K562 (cell line): Measurements from ENCODE around the gene LHPP. TPM values are rescaled to one million over a fixed set of nuclear protein-coding genes. Genes with fewer than 3 reads are reported as not detected.
A peak's percentile ranks its signal among the peaks of the same experiment; 100 is the strongest.

Source experiments
- C11orf30 ChIP-seq: fragments of 450-650 bp; IDR thresholded peaks from 2 replicates; pipeline ENCODE4 v1.6.1; 2016; ENCODE audit warnings: low read depth, mild to moderate bottlenecking
- CBFA2T2 ChIP-seq: fragments of 450-650 bp; conservative IDR thresholded peaks from 2 replicates; pipeline ENCODE4 v1.6.1; 2017; ENCODE audit warnings: mild to moderate bottlenecking
- CC2D1A ChIP-seq: fragments of 450-650 bp; IDR thresholded peaks from 2 replicates; pipeline ENCODE4 v1.6.1; 2017; ENCODE audit warnings: mild to moderate bottlenecking
- FOXO4 ChIP-seq: fragments of 450-650 bp; formaldehyde crosslinking; IDR thresholded peaks from 2 replicates; pipeline ENCODE4 v1.4.0; 2020; ENCODE audit warnings: mild to moderate bottlenecking, moderate library complexity
- KDM5B ChIP-seq: fragments of 200-600 bp; sonication (generic); IDR thresholded peaks from 2 replicates; pipeline ENCODE4 v1.6.1; 2012; ENCODE audit warnings: low read depth, mild to moderate bottlenecking, moderate library complexity, low read length, control low read depth, inconsistent platforms; ENCODE audit not compliant: insufficient replicate concordance
- MCM3 ChIP-seq: fragments of 450-650 bp; IDR thresholded peaks from 2 replicates; pipeline ENCODE4 v1.6.1; 2016
- NBN ChIP-seq: fragments of 450-650 bp; IDR thresholded peaks from 2 replicates; pipeline ENCODE4 v1.6.1; 2016; ENCODE audit warnings: low read depth, mild to moderate bottlenecking
- PHTF2 ChIP-seq: fragments of 250-450 bp; sonication (Bioruptor Pico); IDR thresholded peaks from 2 replicates; pipeline ENCODE4 v1.5.0; 2021; ENCODE audit warnings: mild to moderate bottlenecking
- PTRF ChIP-seq: fragments of 450-650 bp; IDR thresholded peaks from 2 replicates; pipeline ENCODE4 v1.6.1; 2016; ENCODE audit warnings: mild to moderate bottlenecking, missing genetic modification characterization, missing compliant biosample characterization
- RCOR1 ChIP-seq, 2 experiments: IDR thresholded peaks; 2 replicates each; pipeline ENCODE4 v1.6.1; 2012; ENCODE audit warnings: low read depth in 2 of 2, low read length in 2 of 2, borderline replicate concordance in 1 of 2, improper control_type of control experiment in 1 of 2
- RFX7 ChIP-seq: fragments of 250-450 bp; sonication (Bioruptor Pico); IDR thresholded peaks from 2 replicates; pipeline ENCODE4 v1.5.1; 2021; ENCODE audit warnings: mild to moderate bottlenecking
- SMAD3 ChIP-seq: fragments of 450-650 bp; formaldehyde crosslinking; conservative IDR thresholded peaks from 2 replicates; pipeline ENCODE4 v1.4.0; 2020; ENCODE audit warnings: mild to moderate bottlenecking
- TAF9B ChIP-seq: fragments of 450-650 bp; IDR thresholded peaks from 2 replicates; pipeline ENCODE4 v1.6.1; 2018; ENCODE audit warnings: mild to moderate bottlenecking; ENCODE audit not compliant: partially characterized antibody
- TCF7 ChIP-seq: sonication (generic); IDR thresholded peaks from 2 replicates; pipeline ENCODE4 v1.6.1; 2016; ENCODE audit warnings: antibody characterized with exemption, borderline replicate concordance
- ZNF507 ChIP-seq: conservative IDR thresholded peaks from 2 replicates; pipeline ENCODE4 v1.6.1; 2017; ENCODE audit warnings: missing genetic modification characterization, missing compliant biosample characterization
- polyA plus RNA-seq, 8 experiments: library from polyadenylated mRNA; depleted of rRNA in 4 of 8; stranded (reverse) in 5 of 8; unstranded in 3 of 8; fragments of >200 nt; fragmentation: Nextera tagmentation in 2 of 8; fragmentation: Illumina TruSeq in 1 of 8; extraction: Ambion mirVana in 2 of 8; extraction: Trizol in 1 of 8; gene quantifications; 2 replicates each; pipeline versions ENCODE4 v1.2.1 to v1.2.3, GENCODE V29; 2011 to 2014; ENCODE audit warnings: inconsistent platforms in 1 of 8, missing spikeins in 1 of 8
- total RNA-seq, 7 experiments: library from RNA; depleted of rRNA in 6 of 7; stranded (reverse); fragments of >200 nt in 6 of 7; fragmentation: Illumina TruSeq in 2 of 7; extraction: Trizol in 2 of 7; gene quantifications; 2 replicates each; pipeline versions ENCODE4 v1.2.1 to v1.2.3, GENCODE V29; 2011 to 2021; ENCODE audit warnings: low replicate concordance in 1 of 7
- TF ChIP-seq, protein P1 (sequence below): fragments of 450-650 bp; IDR thresholded peaks from 2 replicates; pipeline ENCODE4 v1.6.1; 2016; ENCODE audit warnings: low read depth
- TF ChIP-seq, protein P2 (sequence below): sonication (generic); formaldehyde crosslinking; IDR thresholded peaks from 2 replicates; pipeline ENCODE4 v1.8.1; 2023; ENCODE audit warnings: mild to moderate bottlenecking, missing genetic modification reagents
- TF ChIP-seq, protein P3 (sequence below): fragments of 450-650 bp; IDR thresholded peaks from 2 replicates; pipeline ENCODE4 v1.6.1; 2016

Gene LHPP
- total and polyA plus RNA-seq, 9 of the 15 experiments (the other 6 are each of a cell fraction or from before 2014, with no cell fraction given) = 0.34 to 7.4 (median 3.0) TPM

DNA sequence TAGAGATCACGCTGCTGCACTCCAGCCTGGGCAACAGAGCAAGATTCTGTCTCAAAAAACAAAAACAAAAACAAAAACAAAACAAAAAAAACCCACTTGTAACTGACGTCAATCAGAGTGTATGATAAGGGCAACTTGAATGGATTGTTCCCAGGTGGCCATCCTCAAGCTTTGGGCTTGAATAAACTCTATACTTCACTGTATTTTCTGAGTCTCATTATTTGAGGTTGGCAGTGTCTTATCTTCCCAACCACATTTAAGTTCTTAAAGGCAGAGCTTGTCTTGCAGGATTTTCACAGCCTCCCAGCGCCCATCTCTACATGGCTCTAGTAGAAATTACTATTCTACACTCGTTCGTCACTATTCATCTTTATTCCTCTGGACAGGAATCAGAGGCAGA is 37.8 kb upstream of the LHPP start (continued):
- TF ChIP-seq, protein P1, sequence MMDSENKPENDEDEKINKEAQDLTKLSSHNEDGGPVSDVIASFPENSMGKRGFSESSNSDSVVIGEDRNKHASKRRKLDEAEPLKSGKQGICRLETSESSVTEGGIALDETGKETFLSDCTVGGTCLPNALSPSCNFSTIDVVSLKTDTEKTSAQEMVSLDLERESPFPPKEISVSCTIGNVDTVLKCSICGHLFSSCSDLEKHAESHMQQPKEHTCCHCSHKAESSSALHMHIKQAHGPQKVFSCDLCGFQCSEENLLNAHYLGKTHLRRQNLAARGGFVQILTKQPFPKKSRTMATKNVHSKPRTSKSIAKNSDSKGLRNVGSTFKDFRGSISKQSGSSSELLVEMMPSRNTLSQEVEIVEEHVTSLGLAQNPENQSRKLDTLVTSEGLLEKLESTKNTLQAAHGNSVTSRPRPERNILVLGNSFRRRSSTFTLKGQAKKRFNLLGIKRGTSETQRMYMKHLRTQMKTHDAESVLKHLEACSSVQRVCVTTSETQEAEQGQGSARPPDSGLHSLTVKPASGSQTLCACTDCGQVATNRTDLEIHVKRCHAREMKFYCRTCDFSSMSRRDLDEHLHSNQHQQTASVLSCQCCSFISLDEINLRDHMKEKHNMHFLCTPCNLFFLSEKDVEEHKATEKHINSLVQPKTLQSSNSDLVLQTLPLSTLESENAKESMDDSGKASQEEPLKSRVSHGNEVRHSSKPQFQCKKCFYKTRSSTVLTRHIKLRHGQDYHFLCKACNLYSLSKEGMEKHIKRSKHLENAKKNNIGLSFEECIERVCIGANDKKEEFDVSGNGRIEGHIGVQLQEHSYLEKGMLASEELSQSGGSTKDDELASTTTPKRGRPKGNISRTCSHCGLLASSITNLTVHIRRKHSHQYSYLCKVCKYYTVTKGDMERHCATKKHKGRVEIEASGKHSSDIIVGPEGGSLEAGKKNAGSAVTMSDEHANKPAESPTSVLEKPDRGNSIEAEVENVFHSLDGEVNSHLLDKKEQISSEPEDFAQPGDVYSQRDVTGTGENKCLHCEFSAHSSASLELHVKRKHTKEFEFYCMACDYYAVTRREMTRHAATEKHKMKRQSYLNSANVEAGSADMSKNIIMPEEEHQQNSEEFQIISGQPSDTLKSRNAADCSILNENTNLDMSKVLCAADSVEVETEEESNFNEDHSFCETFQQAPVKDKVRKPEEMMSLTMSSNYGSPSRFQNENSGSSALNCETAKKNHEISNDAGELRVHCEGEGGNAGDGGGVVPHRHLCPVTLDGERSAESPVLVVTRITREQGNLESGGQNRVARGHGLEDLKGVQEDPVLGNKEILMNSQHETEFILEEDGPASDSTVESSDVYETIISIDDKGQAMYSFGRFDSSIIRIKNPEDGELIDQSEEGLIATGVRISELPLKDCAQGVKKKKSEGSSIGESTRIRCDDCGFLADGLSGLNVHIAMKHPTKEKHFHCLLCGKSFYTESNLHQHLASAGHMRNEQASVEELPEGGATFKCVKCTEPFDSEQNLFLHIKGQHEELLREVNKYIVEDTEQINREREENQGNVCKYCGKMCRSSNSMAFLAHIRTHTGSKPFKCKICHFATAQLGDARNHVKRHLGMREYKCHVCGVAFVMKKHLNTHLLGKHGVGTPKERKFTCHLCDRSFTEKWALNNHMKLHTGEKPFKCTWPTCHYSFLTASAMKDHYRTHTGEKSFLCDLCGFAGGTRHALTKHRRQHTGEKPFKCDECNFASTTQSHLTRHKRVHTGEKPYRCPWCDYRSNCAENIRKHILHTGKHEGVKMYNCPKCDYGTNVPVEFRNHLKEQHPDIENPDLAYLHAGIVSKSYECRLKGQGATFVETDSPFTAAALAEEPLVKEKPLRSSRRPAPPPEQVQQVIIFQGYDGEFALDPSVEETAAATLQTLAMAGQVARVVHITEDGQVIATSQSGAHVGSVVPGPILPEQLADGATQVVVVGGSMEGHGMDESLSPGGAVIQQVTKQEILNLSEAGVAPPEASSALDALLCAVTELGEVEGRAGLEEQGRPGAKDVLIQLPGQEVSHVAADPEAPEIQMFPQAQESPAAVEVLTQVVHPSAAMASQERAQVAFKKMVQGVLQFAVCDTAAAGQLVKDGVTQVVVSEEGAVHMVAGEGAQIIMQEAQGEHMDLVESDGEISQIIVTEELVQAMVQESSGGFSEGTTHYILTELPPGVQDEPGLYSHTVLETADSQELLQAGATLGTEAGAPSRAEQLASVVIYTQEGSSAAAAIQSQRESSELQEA = no peak
- TF ChIP-seq ZNF507 (tag) = no peak
- TF ChIP-seq, protein P2, sequence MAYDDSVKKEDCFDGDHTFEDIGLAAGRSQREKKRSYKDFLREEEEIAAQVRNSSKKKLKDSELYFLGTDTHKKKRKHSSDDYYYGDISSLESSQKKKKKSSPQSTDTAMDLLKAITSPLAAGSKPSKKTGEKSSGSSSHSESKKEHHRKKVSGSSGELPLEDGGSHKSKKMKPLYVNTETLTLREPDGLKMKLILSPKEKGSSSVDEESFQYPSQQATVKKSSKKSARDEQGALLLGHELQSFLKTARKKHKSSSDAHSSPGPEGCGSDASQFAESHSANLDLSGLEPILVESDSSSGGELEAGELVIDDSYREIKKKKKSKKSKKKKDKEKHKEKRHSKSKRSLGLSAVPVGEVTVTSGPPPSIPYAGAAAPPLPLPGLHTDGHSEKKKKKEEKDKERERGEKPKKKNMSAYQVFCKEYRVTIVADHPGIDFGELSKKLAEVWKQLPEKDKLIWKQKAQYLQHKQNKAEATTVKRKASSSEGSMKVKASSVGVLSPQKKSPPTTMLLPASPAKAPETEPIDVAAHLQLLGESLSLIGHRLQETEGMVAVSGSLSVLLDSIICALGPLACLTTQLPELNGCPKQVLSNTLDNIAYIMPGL (CRISPR knock-in tag) = no peak
- TF ChIP-seq CC2D1A = no peak
- no peak for TF ChIP-seq PTRF (tag)
- TF ChIP-seq C11orf30 = no peak
- no peak for TF ChIP-seq MCM3
- no peak for TF ChIP-seq TAF9B
- no peak for TF ChIP-seq FOXO4
- peak; percentile 48 for TF ChIP-seq CBFA2T2
- no peak for TF ChIP-seq NBN
- TF ChIP-seq TCF7 = no peak
- TF ChIP-seq PHTF2 = no peak
- TF ChIP-seq RCOR1 (IDR thresholded peaks at IDR 0.05; ENCODE audit: borderline replicate concordance in 1 of 2, low read depth in 2 of 2, low read length in 2 of 2) = peak in 1 of 2 experiments; percentile 57; a peak in 2 of 4 replicates
- TF ChIP-seq KDM5B = no peak
- TF ChIP-seq RFX7 (CRISPR knock-in tag) = no peak
- no peak for TF ChIP-seq SMAD3 (CRISPR knock-in tag)
- TF ChIP-seq, protein P3, sequence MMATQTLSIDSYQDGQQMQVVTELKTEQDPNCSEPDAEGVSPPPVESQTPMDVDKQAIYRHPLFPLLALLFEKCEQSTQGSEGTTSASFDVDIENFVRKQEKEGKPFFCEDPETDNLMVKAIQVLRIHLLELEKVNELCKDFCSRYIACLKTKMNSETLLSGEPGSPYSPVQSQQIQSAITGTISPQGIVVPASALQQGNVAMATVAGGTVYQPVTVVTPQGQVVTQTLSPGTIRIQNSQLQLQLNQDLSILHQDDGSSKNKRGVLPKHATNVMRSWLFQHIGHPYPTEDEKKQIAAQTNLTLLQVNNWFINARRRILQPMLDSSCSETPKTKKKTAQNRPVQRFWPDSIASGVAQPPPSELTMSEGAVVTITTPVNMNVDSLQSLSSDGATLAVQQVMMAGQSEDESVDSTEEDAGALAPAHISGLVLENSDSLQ = 0 out of 2 replicates have a peak, but pooled peaks have one; percentile 16
